Fibroblast of skin of abdomen (primary cell): Measurements from ENCODE around the gene PCLAF.

Experiments
- DNase-seq: peaks from one replicate; pipeline ENCODE4 v3.0.0-alpha.2; 2013

Gene PCLAF

DNA sequence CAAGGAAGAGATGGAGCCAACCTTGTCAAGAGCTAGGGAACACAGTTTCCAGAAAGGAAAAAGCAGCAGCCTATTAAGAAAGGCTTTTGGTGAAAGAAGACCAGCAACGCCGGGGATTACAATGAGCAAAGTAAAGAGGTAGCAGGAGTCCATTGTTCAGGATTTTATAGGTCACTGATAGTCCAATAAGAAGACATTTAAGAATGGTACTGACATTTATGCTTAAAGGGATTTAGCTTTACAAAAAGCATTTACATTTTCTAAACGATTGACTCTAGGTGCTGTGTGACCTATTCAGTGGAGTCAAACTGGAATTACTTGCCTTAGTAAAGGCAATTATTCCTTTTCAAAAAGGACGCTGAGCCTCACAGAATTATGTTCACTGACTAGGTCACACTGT lies 66.0 kb downstream of the PCLAF start:
- DNase-seq, result no peak

DNA sequence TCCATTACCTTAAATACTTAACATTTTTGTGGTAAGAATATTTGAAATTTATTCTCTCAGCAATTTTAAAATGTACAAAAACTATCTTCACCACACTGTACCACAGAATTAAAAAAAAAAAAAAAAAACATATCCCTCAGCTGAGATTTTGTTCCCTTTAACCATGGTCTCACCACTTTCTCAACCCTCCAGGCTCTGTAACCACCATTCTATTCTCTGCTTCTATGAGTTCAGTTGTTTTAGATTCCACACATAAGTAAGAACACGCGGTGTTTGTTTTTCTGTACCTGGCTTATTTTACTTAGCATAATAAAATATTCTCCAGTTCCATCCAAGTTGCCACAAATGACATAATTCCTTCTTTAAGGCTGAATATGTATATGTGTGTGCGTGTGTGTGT lies 66.8 kb downstream of the PCLAF start:
- no peak for DNase-seq
